ENCODE data around the gene PLEKHH2.

PLEKHH2 gene

DNA sequence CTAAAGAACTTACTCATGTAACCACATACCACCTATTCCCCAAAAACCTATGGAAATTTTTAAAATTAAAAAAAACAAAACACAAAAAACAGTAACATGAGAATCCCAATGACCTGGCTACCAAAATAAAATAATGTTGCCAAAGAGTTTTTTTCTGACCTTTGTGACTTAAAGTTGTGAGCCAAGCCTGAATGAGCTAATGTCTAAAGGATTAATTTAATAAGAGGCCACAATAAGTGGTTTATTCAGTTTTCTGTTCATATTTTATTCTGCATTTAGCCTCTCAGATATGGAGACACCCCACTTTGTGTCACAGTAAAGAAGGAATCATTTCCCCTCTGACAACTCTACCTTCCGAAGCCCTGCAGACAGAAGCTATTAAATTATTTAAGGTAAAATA, 94.2 kb downstream of the PLEKHH2 start:
- TF ChIP-seq L3MBTL2 (conservative IDR thresholded peaks at IDR 0.05) (no peak), SUZ12 (IDR thresholded peaks at IDR 0.05) (no peak), ELF4 (IDR thresholded peaks at IDR 0.05) (no peak), FOXK2 (IDR thresholded peaks at IDR 0.05) (no peak), PKNOX1 (IDR thresholded peaks at IDR 0.05) (no peak), LEF1 (IDR thresholded peaks at IDR 0.05; ENCODE audit: borderline replicate concordance) (no peak), HDGF (IDR thresholded peaks at IDR 0.05; ENCODE audit: borderline replicate concordance) (no peak), ZNF384 (IDR thresholded peaks at IDR 0.05) (no peak), TARDBP (IDR thresholded peaks at IDR 0.05) (no peak), ARNT (IDR thresholded peaks at IDR 0.05) (no peak), NFRKB (IDR thresholded peaks at IDR 0.05) (no peak), FOXM1 (IDR thresholded peaks at IDR 0.05; ENCODE audit: borderline replicate concordance) (no peak)
- ChIA-PET CTCF (no interaction called here), POLR2A (no interaction called here)
- no peak for DNase-seq (ENCODE audit: extremely low spot score)

DNA sequence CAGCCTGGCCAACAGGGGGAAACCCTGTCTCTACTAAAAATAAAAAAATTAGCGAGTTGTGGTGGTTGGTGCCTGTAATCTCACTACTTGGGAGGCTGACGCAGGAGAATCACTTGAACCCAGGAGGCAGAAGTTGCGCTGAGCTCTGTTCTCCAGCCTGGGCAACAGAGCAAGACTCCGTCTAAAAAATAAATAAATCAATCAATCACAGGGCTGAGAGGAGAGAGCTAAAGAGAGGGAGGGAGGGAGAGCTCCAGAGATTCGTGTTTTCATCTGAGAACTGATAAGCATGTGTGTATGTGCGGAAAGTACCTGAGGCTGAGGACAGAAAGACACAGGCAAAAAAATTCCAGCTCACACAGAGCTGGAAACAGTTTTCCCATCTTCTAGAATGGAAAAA, 99.6 kb downstream of the PLEKHH2 start:
- no peak for DNase-seq (ENCODE audit: extremely low spot score)
- CTCF ChIA-PET: interaction anchor here (1.3 kb wide), 1 partner anchor 11 kb away, joined by 4 read pairs; no protein-coding TSS in a partner anchor
- TF ChIP-seq BHLHE40 (IDR thresholded peaks at IDR 0.05; ENCODE audit: borderline replicate concordance) (no peak), HDGF (IDR thresholded peaks at IDR 0.05; ENCODE audit: borderline replicate concordance) (no peak), ZNF384 (IDR thresholded peaks at IDR 0.05) (no peak), FOXA1 (IDR thresholded peaks at IDR 0.05) (no peak), ARNT (IDR thresholded peaks at IDR 0.05) (no peak), LEF1 (IDR thresholded peaks at IDR 0.05; ENCODE audit: borderline replicate concordance) (no peak), NFRKB (IDR thresholded peaks at IDR 0.05) (no peak), SUZ12 (IDR thresholded peaks at IDR 0.05) (no peak), TARDBP (IDR thresholded peaks at IDR 0.05) (no peak), PKNOX1 (IDR thresholded peaks at IDR 0.05) (no peak), FOXK2 (IDR thresholded peaks at IDR 0.05) (no peak), FOXM1 (IDR thresholded peaks at IDR 0.05; ENCODE audit: borderline replicate concordance) (no peak), CTBP1 (IDR thresholded peaks at IDR 0.05; ENCODE audit: borderline replicate concordance) (no peak), SP1 (IDR thresholded peaks at IDR 0.05) (no peak), L3MBTL2 (conservative IDR thresholded peaks at IDR 0.05) (no peak), ELF4 (IDR thresholded peaks at IDR 0.05) (no peak)
- POLR2A ChIA-PET: no interaction called here

- no peak for DNase-seq (ENCODE audit: extremely low spot score)
- ChIA-PET CTCF (interaction anchor here (1.3 kb wide), 1 partner anchor 12 kb away, joined by 4 read pairs; no protein-coding TSS in a partner anchor), POLR2A (no interaction called here)
- TF ChIP-seq SUZ12 (IDR thresholded peaks at IDR 0.05): no peak
- no peak for TF ChIP-seq ZNF384 (IDR thresholded peaks at IDR 0.05)
- TF ChIP-seq BHLHE40 (IDR thresholded peaks at IDR 0.05; ENCODE audit: borderline replicate concordance): no peak
- TF ChIP-seq ELF4 (IDR thresholded peaks at IDR 0.05): no peak
- TF ChIP-seq FOXK2 (IDR thresholded peaks at IDR 0.05): no peak
- no peak for TF ChIP-seq CTBP1 (IDR thresholded peaks at IDR 0.05; ENCODE audit: borderline replicate concordance)
- no peak for TF ChIP-seq PKNOX1 (IDR thresholded peaks at IDR 0.05)
- TF ChIP-seq L3MBTL2 (conservative IDR thresholded peaks at IDR 0.05): no peak
- TF ChIP-seq LEF1 (IDR thresholded peaks at IDR 0.05; ENCODE audit: borderline replicate concordance): no peak
Observed at GRCh38 chr2:43737097-43737854, 100.2 kb downstream of the PLEKHH2 start.

- TF ChIP-seq HDGF (IDR thresholded peaks at IDR 0.05; ENCODE audit: borderline replicate concordance) (no peak), PKNOX1 (IDR thresholded peaks at IDR 0.05) (no peak), FOXM1 (IDR thresholded peaks at IDR 0.05; ENCODE audit: borderline replicate concordance) (no peak)
- CTCF ChIA-PET: interaction anchor here (1.3 kb wide), 1 partner anchor 13 kb away, joined by 4 read pairs; no protein-coding TSS in a partner anchor
- POLR2A ChIA-PET: no interaction called here
- no peak for DNase-seq (ENCODE audit: extremely low spot score)
Observed at GRCh38 chr2:43737855-43738254, 100.8 kb downstream of the PLEKHH2 start.

GRCh38 chr2:43738257-43738656, 101.2 kb downstream of the PLEKHH2 start:
- DNase-seq (ENCODE audit: extremely low spot score): no peak
- POLR2A ChIA-PET: no interaction called here
- CTCF ChIA-PET: no interaction called here
- no peak for TF ChIP-seq SUZ12 (IDR thresholded peaks at IDR 0.05)
- TF ChIP-seq ELF4 (IDR thresholded peaks at IDR 0.05): no peak
- TF ChIP-seq NFRKB (IDR thresholded peaks at IDR 0.05): no peak
- no peak for TF ChIP-seq FOXK2 (IDR thresholded peaks at IDR 0.05)
- TF ChIP-seq FOXM1 (IDR thresholded peaks at IDR 0.05; ENCODE audit: borderline replicate concordance): no peak
- no peak for TF ChIP-seq CTBP1 (IDR thresholded peaks at IDR 0.05; ENCODE audit: borderline replicate concordance)
- TF ChIP-seq FOXA1 (IDR thresholded peaks at IDR 0.05): no peak
- no peak for TF ChIP-seq SP1 (IDR thresholded peaks at IDR 0.05)
- no peak for TF ChIP-seq L3MBTL2 (conservative IDR thresholded peaks at IDR 0.05)
- TF ChIP-seq PKNOX1 (IDR thresholded peaks at IDR 0.05): no peak
- TF ChIP-seq BHLHE40 (IDR thresholded peaks at IDR 0.05; ENCODE audit: borderline replicate concordance): no peak
- no peak for TF ChIP-seq HDGF (IDR thresholded peaks at IDR 0.05; ENCODE audit: borderline replicate concordance)
- TF ChIP-seq LEF1 (IDR thresholded peaks at IDR 0.05; ENCODE audit: borderline replicate concordance): no peak
- no peak for TF ChIP-seq TARDBP (IDR thresholded peaks at IDR 0.05)
- no peak for TF ChIP-seq ZNF384 (IDR thresholded peaks at IDR 0.05)
- TF ChIP-seq ARNT (IDR thresholded peaks at IDR 0.05): no peak

Data from HEK293T (cell line).